Fibroblast of skin of back (primary cell): Measurements from ENCODE around the gene MICAL3.
"Not testable (repeated sequence)": the region's sequence is repeated elsewhere in the genome, so short reads cannot be mapped to it uniquely, and the experiment has no call there.

Source experiments
- DNase-seq: peaks from one replicate; pipeline ENCODE4 v3.0.0-alpha.2; 2013

MICAL3 gene

GRCh38 chr22:17774206-17774925 is 250.0 kb downstream of the MICAL3 start, which contains the start of gene BID:
Gene BID (minus strand): TSS chr22:17774469. CDS start chr22:17750116, 24,353 bp downstream.
- DNase-seq, result no peak

GRCh38 chr22:17773606-17774205 is 250.7 kb downstream of the MICAL3 start:
- DNase-seq, result no peak

GRCh38 chr22:17772958-17773605 is 251.3 kb downstream of the MICAL3 start:
- peak; percentile 56 for DNase-seq

- peak; percentile 53 for DNase-seq
Observed at GRCh38 chr22:17772249-17772957, 252.0 kb downstream of the MICAL3 start.

- no peak for DNase-seq
Observed at GRCh38 chr22:17770180-17771077, 253.9 kb downstream of the MICAL3 start.

DNA sequence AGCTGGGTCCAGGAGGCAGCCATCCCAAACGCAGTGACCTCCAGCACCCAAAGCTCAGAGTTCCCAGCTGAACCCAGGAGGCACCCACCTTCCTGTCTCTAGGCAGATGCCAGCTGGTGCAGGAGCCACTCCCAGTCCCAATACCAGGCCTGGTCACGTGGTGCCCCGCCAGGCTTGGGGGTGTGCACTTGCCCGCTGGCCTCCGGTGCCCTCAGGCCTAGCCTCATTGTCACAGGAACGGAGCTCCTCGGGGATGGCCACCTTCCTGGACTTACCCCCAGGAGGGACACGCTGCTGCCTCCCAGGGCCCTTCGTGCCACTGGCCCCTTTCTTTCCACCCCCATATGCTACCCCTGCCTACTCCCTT is 254.7 kb downstream of the MICAL3 start:
- DNase-seq, result no peak

DNA sequence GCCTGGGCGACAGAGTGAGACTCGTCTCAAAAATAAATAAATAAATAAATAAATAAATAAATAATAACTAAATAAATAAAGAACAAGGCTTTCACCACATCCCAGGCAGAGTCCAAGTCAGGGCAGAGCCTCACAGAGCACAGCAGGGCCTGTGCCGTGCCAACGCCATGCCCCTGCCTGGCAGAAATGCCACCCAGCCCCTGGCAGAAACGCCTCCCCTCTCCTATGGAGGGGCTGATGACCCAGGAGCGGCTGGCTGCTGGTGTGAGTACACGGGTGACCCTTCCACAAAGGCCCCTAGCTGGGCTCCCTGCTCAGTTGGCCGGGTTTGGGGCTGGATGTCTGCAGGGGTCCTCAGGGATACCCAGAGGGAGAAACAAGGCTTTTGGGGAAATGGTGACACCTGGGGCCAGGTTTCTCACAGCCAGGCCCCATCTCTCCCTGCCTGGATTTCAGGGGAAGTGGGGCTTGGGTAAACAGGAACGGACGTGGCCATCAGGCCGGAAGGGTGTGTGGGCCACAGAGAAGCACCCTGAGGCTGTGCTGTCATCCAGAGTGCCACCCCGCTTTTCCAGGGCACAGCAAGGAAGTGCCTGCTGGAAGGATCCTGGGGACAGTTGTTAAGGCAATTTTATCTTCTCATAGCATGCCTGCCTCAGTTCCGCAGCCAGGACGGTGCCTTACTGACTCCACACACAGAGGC is 255.2 kb downstream of the MICAL3 start:
- no peak for DNase-seq

DNA sequence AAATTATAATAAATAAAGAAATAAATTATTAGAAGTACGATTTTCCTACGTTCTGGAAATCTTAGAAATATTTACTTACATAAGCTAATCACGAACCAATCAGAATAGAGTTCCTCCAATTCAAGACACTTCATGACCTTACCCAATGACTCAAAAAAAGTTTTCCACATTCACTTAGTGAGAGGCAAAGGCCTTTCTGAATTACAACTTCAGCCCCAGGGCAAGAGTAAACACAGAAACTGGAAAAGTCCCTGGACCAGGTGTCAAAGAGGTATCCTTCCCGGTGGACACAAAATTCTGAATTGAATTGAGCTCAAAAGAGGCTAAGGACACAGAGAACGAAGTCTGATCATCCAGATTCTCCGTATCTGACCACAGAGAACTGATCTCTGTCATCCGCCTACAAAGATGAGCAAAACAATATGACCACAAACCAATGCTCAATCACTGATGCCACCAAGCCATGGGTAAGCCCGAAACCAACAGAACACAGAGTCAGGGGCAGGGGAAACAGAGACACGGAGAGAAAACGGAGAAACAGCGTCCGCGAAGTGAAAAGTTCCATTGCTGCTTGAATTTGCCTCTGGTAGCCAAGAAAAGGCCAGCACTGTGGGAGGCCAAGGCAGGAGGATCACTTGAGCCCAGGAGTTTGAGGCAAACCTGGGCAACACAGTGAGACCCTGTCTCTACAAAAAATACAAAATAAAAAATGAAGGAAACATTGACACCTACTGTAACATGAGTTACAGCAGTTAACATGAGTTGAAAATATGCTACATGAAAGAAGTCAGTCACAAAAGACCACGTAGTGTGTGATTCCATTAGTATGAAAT is 256.9 kb downstream of the MICAL3 start:
- DNase-seq, result no peak

GRCh38 chr22:17764852-17765251 is 259.5 kb downstream of the MICAL3 start:
- not testable (repeated sequence) for DNase-seq

GRCh38 chr22:17764036-17764435 is 260.3 kb downstream of the MICAL3 start:
- DNase-seq, result no peak

- DNase-seq, result not testable (repeated sequence)
Observed at GRCh38 chr22:17763442-17763841, 260.9 kb downstream of the MICAL3 start.

DNA sequence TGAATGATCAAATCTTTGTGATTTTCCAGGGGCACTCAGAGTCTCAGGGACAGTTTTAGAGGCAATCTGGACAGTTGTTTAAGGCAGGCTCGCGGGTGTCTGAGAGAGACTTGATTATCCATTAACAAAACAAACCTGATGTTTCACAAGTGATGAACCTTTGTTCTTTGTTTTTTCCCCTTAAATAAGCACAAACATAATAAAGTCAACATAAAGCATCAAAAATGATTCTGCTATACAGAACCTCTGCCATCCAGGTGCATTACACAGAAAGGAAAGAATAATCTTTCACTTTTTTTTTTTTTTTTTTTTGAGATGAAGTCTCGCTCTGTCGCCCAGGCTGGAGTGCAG is 263.2 kb downstream of the MICAL3 start:
- DNase-seq, result no peak

GRCh38 chr22:17754233-17754925 is 270.0 kb downstream of the MICAL3 start:
- DNase-seq, result no peak

DNA sequence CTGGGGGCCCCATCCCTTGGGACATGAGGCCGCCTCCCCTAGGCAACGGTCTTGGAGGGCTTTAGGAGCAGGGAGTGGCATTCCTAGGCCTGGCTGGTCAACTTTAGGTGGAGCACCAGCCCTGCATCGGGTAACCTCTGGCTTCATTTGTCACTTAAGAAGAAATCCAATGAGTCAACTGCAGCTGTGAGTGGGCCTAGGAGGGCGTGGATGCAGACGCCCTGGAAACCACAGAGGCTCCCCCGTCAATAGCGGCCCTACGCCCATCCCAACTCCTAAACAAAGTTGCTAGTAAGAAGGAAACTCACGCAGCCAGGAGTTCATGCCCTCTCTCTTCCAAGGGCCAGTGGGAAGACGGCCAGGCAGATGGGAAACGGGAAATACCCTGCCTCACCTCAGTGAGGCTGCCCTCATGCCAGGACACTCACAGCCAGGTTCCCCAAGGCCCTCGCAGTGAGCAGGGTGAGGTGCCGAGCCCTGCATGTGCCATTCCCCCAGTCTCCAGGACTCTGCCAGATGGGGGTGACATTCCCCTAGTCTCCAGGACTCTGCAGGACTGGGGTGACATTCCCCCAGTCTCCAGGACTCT is 270.9 kb downstream of the MICAL3 start:
- DNase-seq, result no peak

DNA sequence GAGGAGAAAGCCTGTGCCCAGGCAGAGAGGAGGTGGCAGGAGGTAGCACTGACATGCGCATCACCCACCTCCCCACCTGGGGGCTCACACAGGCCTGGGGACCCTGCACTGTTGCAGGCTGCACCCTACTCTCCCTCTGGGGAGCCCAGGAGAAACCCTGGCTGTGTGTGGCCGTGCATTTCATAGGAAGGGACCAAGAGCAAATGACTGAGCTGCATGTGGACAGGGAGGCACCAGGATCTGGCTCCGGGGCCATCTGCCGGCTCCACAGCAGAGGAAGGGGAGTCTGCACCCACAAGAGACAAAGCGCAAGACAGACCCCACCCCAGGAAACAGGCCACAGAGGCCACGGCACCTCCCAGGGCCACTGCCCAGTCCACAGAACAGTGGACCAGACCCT is 272.8 kb downstream of the MICAL3 start:
- no peak for DNase-seq

DNA sequence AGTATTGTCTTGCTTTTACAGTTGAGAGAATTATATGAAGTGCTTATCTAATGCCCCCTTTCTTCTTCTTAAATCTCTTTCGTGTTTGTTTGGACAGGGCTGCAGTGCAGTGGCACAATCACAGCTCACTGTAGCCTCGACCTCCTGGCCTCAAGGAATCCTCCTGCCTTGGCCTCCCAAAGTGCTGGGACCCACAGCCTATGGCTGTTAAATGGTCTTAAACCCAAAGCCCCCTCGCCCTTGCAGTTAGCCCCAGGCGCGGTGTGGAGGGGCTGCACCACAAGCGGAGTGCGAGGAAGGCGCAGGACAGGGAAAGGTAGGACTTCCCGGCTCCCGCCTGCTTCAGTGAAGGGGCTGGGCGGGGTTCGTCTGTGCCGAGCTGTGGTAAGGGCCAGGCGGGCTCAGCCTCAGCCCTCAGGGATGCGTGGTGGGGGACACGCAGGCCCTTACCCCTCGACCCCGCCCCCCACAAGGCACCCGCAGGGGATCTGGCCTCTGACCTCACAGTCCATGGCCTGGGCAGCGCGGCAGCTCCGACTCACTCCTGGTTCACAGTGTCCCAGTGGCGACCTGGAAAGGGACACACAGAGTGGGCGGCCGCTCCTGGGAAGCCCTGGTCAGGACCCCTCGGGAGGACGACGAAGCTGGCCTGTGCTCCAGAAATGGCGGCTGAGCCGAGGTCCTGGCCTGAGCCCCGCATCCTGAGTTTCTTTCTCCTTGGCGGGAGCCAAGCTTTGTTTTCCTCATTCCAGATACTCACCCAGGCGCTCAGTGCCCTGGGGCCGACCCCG is 274.6 kb downstream of the MICAL3 start:
- DNase-seq, result no peak

GRCh38 chr22:17748555-17749353 is 275.6 kb downstream of the MICAL3 start:
- DNase-seq, result no peak

DNA sequence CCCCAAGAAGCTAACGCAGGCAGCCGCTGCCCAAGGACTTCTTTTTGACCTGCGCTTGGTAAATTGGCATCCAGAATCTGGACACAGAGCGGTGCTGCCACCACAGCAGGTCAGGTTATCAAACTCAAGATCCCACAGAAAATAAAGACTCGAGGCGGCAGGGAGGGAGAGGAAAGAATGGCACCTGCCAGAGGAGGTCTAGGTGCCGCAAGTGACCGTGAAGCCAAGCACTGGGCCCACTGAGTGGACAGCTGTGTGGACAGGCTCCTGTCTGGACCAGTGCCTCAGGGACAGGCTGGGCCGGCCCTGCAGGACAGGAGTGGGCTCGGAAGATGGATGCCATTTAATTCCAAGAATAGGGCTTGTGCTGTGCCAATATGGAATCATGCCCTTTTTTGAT is 277.4 kb downstream of the MICAL3 start:
- DNase-seq, result no peak
